PC-9 (cell line): ENCODE data around the gene AUTS2.

Experiments used
- EZH2 ChIP-seq: fragments of 200-600 bp; sonication (generic); IDR thresholded peaks from 2 replicates; pipeline ENCODE4 v1.8.0; 2017; ENCODE audit warnings: antibody characterized with exemption, low read depth
- TF ChIP-seq, protein P1 (sequence below): fragments of 200-600 bp; sonication (generic); conservative IDR thresholded peaks from 2 replicates; pipeline ENCODE4 v1.6.1; 2017; ENCODE audit warnings: mixed run types, antibody characterized with exemption, mild to moderate bottlenecking, moderate library complexity

DNA sequence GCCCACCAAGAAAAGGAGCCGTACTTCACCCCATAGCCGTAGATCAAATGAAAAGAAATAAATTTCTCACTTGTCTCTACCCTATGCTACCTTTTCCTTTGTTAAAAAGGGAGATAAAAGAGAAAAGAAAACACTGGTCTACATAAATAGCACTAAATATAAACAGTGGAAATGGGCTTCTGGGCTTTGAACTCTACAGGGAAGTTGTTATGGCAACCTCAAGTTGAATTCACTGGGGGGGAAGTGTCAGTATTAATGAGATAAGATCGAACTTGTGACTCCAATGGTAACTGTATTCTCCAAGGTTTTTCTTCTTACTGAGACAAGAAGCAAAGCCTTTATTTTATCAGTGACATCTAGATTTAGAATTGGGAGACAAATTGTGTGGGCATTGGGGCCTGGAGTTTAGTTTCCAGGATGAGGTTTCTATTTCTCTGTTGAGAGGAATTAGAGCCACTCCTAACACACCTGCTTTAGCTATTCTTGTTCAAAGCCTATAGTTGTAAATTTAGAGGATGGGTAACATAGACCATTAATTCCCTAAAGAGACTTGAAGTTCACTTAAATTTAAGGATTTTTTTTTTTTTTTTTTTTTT, 929.3 kb downstream of the AUTS2 start:
- TF ChIP-seq, protein P1, sequence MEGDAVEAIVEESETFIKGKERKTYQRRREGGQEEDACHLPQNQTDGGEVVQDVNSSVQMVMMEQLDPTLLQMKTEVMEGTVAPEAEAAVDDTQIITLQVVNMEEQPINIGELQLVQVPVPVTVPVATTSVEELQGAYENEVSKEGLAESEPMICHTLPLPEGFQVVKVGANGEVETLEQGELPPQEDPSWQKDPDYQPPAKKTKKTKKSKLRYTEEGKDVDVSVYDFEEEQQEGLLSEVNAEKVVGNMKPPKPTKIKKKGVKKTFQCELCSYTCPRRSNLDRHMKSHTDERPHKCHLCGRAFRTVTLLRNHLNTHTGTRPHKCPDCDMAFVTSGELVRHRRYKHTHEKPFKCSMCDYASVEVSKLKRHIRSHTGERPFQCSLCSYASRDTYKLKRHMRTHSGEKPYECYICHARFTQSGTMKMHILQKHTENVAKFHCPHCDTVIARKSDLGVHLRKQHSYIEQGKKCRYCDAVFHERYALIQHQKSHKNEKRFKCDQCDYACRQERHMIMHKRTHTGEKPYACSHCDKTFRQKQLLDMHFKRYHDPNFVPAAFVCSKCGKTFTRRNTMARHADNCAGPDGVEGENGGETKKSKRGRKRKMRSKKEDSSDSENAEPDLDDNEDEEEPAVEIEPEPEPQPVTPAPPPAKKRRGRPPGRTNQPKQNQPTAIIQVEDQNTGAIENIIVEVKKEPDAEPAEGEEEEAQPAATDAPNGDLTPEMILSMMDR = no peak
- no peak for TF ChIP-seq EZH2
